Breast epithelium (tissue), 4 donors: ENCODE data around the gene ISCU. TPM values are rescaled to one million over a fixed set of nuclear protein-coding genes. Genes with fewer than 3 reads are reported as not detected.
A peak's percentile ranks its signal among the peaks of the same experiment; 100 is the strongest.

Experiments used
- DNase-seq, 2 donors: peaks; one replicate each; pipeline ENCODE4 v3.0.0-alpha.2; 2019; ENCODE audit warnings: low spot score in 2 of 2
- H3K27ac ChIP-seq, 2 donors: fragments of 200-600 bp; sonication (generic) in 1 of 2; one replicate each; pipeline ENCODE4 v1.5.1; 2016 to 2019; ENCODE audit warnings: mild to moderate bottlenecking in 1 of 2
- H3K27me3 ChIP-seq, 2 donors: fragments of 200-600 bp; sonication (generic) in 1 of 2; one replicate each; pipeline versions ENCODE4 v1.5.1 to v1.6.0; 2017 to 2019; ENCODE audit warnings: control low read depth in 1 of 2, mild to moderate bottlenecking in 1 of 2
- H3K36me3 ChIP-seq: fragments of 200-600 bp; one replicate; pipeline ENCODE4 v1.5.1; 2019
- H3K4me1 ChIP-seq, 2 donors: fragments of 200-600 bp; sonication (generic); one replicate each; pipeline ENCODE4 v1.5.1; 2016 to 2019; ENCODE audit warnings: control low read depth in 1 of 2
- H3K4me3 ChIP-seq, 3 donors: fragments of 200-600 bp; sonication (generic); 1 replicate in 2 of 3; 2 replicates in 1 of 3; pipeline ENCODE4 v1.5.1; 2016 to 2019; ENCODE audit warnings: mild to moderate bottlenecking in 3 of 3, moderate library complexity in 2 of 3
- H3K9me3 ChIP-seq, 2 donors: fragments of 200-600 bp; sonication (generic) in 1 of 2; one replicate each; pipeline ENCODE4 v1.5.1; 2016 to 2019; ENCODE audit warnings: control low read depth in 1 of 2
- POLR2A ChIP-seq: fragments of 450-650 bp; IDR thresholded peaks from one replicate; pipeline ENCODE4 v1.6.1; 2016; ENCODE audit warnings: antibody characterized with exemption, mild to moderate bottlenecking, moderate library complexity
- POLR2AphosphoS5 ChIP-seq, 3 donors: sonication (generic); formaldehyde crosslinking; IDR thresholded peaks; one replicate each; pipeline ENCODE4 v1.6.1; 2017; ENCODE audit warnings: antibody characterized with exemption in 3 of 3
- intact Hi-C: fragments of 100-400 bp; cut with DNase I; formaldehyde crosslinking; loops from one replicate; pipeline ENCODE4 v1.15.1; 2023; ENCODE audit warnings: low total_unique reads
- total RNA-seq, 3 donors: library from RNA; depleted of rRNA; stranded (reverse); fragments of >200 nt; gene quantifications; one replicate each; pipeline ENCODE4 v1.1.0, GENCODE V29; 2016
- TF ChIP-seq, protein P1 (sequence below), 3 donors: fragments of 450-650 bp; IDR thresholded peaks; one replicate each; pipeline ENCODE4 v1.5.1; 2016 to 2017; ENCODE audit warnings: antibody characterized with exemption in 3 of 3, mild to moderate bottlenecking in 3 of 3, moderate library complexity in 3 of 3

The ISCU gene
- total RNA-seq, 3 donors from 2014 or later = 220 to 328 (median 227) TPM

DNA sequence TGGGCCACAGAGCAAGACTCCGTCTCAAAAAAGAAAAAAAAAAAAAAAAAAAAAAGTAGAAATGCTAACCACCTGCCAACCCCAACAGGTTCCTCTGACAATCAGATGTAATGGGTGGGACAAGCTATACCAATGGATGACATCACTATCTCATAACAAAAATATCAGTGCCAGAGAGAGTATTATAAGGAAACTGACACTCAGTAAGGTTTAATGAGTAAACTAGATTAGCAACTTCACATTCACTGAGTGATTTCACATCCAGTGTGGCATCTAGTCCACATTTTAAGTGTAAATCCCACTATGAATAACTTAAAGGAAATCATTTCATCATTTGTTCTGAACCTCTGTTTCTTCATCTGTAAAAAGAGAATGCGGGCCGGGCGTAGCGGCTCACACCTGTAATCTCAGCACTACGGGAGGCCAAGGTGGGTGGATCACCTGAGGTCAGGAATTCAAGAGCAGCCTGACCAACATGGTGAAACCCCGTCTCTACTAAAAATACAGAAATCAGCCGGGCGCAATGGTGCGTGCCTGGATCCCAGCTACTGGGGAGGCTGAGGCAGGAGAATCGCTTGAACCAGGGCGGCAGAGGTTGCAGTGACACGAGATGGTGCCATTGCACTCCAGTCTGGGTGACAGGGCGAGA lies 3.3 kb upstream of the ISCU start:
- Histone ChIP-seq H3K4me1 (peaks cover 0 to 6% of the 10 kb centered on the region in 2 donors), H3K27ac (no peak overlapping the region), H3K9me3 (no peaks in the 10 kb centered on the region), H3K4me3 (peak overlapping the region in 1 of 3 donors; percentile 93), H3K27me3 (no peaks in the 10 kb centered on the region), H3K36me3 (no peaks in the 10 kb centered on the region)
- intact Hi-C loops = no loop called here
- no peak for DNase-seq
- TF ChIP-seq, protein P1, sequence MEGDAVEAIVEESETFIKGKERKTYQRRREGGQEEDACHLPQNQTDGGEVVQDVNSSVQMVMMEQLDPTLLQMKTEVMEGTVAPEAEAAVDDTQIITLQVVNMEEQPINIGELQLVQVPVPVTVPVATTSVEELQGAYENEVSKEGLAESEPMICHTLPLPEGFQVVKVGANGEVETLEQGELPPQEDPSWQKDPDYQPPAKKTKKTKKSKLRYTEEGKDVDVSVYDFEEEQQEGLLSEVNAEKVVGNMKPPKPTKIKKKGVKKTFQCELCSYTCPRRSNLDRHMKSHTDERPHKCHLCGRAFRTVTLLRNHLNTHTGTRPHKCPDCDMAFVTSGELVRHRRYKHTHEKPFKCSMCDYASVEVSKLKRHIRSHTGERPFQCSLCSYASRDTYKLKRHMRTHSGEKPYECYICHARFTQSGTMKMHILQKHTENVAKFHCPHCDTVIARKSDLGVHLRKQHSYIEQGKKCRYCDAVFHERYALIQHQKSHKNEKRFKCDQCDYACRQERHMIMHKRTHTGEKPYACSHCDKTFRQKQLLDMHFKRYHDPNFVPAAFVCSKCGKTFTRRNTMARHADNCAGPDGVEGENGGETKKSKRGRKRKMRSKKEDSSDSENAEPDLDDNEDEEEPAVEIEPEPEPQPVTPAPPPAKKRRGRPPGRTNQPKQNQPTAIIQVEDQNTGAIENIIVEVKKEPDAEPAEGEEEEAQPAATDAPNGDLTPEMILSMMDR (IDR thresholded peaks at IDR 0.05) = no peak
- no peak for TF ChIP-seq POLR2AphosphoS5 (IDR thresholded peaks at IDR 0.05)
- no peak for TF ChIP-seq POLR2A

DNA sequence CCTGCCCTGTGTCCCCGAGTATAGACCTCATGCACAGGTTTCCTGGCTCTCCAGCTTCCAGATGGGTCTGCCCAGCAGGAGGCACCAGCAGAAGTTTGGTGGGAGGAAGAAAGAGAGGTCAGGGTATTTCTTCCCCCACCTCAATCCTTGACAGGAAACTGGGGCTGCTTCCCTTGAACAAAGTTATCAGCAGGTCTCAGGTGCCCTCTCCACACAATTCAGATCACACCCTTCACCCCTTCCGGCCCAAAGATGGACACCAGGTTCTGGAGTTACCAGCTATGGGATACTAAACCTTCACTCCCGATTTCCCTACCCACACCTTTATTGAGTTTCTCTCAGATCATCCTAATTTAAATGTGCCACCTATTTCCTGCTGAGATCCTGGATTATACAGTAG lies 2.6 kb upstream of the ISCU start:
- Histone ChIP-seq H3K27me3 (no peaks in the 10 kb centered on the region), H3K27ac (no peak overlapping the region), H3K36me3 (no peaks in the 10 kb centered on the region), H3K9me3 (no peaks in the 10 kb centered on the region), H3K4me3 (peak overlapping the region in 2 of 3 donors; percentile 93 to 100), H3K4me1 (peaks cover 0 to 6% of the 10 kb centered on the region in 2 donors)
- DNase-seq = no peak
- intact Hi-C loops = loop anchor here (5.0 to 10.0 kb wide), 2 partner anchors 245 to 533 kb away; partner anchors contain the start of gene ALKBH2
- TF ChIP-seq, protein P1 (IDR thresholded peaks at IDR 0.05) = no peak
- TF ChIP-seq POLR2A (no peak), POLR2AphosphoS5 (IDR thresholded peaks at IDR 0.05) (no peak)

DNA sequence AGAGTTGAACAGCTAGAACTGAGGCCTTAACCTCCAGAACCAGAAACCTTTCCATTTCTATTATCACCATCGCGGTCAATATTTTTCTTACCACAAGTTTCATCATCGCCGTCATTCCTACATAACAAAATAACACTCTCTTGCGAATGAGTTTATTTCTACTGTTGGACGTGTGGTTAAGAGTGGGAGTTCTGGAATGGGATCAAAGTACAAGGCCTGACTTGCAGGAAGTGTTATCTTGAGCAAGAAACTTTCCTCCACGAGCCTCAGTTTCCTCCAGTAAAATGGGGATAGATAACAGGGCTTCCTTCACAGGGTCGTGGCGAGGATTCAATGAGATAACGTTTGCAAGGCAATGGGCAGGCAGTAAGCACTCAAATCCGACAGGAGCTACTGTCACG lies 2.1 kb upstream of the ISCU start:
- no peak for DNase-seq
- TF ChIP-seq POLR2A (no peak), POLR2AphosphoS5 (IDR thresholded peaks at IDR 0.05) (no peak)
- TF ChIP-seq, protein P1 (IDR thresholded peaks at IDR 0.05) = no peak
- peaks cover 0 to 6% of the 10 kb centered on the region in 2 donors for H3K4me1 ChIP-seq
- intact Hi-C loops = loop anchor here (5.0 to 10.0 kb wide), 2 partner anchors 244 to 532 kb away; partner anchors contain the start of gene ALKBH2
- H3K36me3 ChIP-seq = no peaks in the 10 kb centered on the region
- peak overlapping the region; percentile 93 to 100 (median 98) for H3K4me3 ChIP-seq
- H3K9me3 ChIP-seq = no peaks in the 10 kb centered on the region
- H3K27ac ChIP-seq = peak overlapping the region; percentile 91 to 95
- H3K27me3 ChIP-seq = no peaks in the 10 kb centered on the region

DNA sequence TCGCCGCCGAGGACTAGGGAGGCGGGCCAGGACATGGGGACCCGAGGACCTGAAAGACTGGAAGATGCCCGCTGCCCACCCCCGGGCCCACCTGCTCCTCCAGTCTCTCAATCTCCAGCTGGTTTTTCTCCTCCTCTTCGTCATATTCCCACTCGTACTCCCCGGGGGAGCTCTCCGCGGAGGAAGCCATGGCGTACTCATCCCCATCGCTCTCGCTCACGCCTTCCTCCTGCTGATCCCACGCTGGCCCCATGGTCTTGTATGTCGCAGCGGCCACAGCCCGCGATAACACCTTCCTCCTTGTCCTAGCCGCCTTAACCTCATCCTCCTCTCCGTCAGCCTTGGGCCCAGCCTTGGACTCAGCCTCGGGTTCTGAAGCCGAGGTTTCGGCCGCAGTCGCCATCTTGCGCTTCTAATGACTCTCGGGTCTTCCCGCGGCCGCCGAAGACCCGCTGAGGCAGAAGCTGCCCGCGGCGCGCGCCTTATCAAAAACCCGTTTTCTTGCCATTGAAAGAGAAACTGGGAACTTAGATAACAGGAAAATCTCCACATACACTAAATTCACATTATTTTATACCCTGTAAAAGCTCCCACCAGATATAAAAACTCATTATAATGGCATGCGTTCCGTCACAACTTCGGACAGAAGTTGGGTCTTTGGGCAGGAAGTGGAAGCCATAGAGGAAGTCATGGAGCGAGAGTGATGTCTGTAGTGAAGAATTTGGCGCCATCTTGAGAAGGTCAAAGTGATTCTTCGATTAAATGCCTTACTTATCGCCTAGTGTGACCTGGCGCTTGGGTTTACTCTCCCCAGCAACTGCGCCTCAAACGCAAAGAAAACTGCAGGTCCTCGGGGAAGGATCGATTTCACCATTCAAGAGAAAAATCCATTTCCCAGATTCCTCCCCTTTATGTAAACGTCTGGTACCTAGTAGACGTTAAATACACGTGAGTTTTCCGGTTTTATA lies 1.4 kb upstream of the ISCU start, which contains the start of gene SART3:
Gene SART3 (minus strand): TSS at position 422 of the 968 bp plus-strand sequence. CDS start 19 bp downstream, at position 403.
- no peaks in the 10 kb centered on the region for H3K36me3 ChIP-seq
- DNase-seq = peak; percentile 67 to 68
- intact Hi-C loops = loop anchor here (5.0 to 10.0 kb wide), 2 partner anchors 244 to 531 kb away; partner anchors contain the start of gene ALKBH2
- peak; percentile 27 for TF ChIP-seq POLR2A
- TF ChIP-seq, protein P1 (IDR thresholded peaks at IDR 0.05) = no peak
- peak; percentile 5 to 95 (median 88) for TF ChIP-seq POLR2AphosphoS5 (IDR thresholded peaks at IDR 0.05)
- H3K27me3 ChIP-seq = no peaks in the 10 kb centered on the region
- peak within 1 kb of the TSS; percentile 93 to 100 (median 98) for H3K4me3 ChIP-seq
- H3K27ac ChIP-seq = peak within 1 kb of the TSS; percentile 91 to 95
- H3K9me3 ChIP-seq = no peaks in the 10 kb centered on the region
- H3K4me1 ChIP-seq = peaks cover 0 to 6% of the 10 kb centered on the region in 2 donors
